ENCODE data around the gene TSEN15. TPM values are rescaled to one million over a fixed set of nuclear protein-coding genes. Genes with fewer than 3 reads are reported as not detected.

The TSEN15 gene
- total and polyA plus RNA-seq, 7 experiments from 2014 or later = 12.7 to 52.4 (median 31.6) TPM

DNA sequence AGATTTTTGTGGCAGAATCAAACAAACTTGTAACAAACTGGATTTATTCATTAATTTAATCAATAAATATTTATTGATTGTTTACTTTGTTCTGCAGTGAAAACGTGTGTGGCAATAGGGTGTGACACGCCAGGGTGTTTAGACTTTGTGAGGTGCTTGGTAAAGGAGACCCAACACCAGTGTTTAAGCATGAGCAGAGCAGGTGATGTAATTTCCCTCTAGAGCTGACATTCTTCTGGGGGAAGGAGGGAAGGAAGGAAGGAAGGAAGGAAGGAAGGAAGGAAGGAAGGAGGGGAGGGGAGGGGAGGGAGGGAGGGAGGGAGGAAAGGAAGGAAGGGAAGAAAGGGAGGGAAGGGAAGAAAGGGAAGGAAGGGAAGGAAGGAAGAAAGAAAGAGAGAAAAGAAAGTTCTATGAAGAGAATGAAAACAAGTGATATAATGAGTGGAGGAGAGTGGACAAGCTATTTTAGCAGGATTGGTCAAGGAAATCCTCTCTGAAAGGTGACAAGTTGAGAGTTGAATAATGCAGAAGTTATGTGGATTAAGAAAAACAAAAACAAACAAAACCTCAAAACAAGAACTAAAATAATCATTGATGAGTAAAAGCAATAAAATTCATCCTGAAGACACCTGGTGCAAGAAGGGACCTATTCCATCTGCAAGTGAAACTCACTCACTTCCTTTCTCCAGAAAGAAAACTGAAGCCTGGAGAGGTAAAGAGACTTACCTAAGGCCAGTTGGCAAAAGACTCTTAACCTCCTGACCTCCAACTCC lies 60.8 kb downstream of the TSEN15 start:
- intact Hi-C loops (cut with micrococcal nuclease) = no loop called here
- no peak overlapping the region for H3K4me3 ChIP-seq (ENCODE audit: low read length)
- DNase-seq (no peak), ATAC-seq (no peak)
- no peaks in the 10 kb centered on the region for H3K4me1 ChIP-seq (ENCODE audit: control insufficient read depth in 2 of 2, insufficient read depth in 2 of 2, low read length in 2 of 2)
- POLR2A ChIA-PET = no interaction called here
- Mint-ChIP-seq H3K9me3 (peaks cover 0 to 8% (median 0%) of the 10 kb centered on the region in 11 donors), H3K27me3 (no peaks in the 10 kb centered on the region), H3K36me3 (peaks cover 0 to 9% (median 6%) of the 10 kb centered on the region in 5 donors), H3K4me1 (peaks cover 0 to 9% (median 0%) of the 10 kb centered on the region in 7 donors), H3K27ac (no peak overlapping the region), H3K4me3 (no peak overlapping the region)
- H3K27ac ChIP-seq (ENCODE audit: low read depth, low read length) = no peak overlapping the region
- H3K27me3 ChIP-seq (ENCODE audit: control insufficient read depth in 2 of 2, insufficient read depth in 2 of 2, low read length in 2 of 2) = no peaks in the 10 kb centered on the region
- no peaks in the 10 kb centered on the region for H3K36me3 ChIP-seq (ENCODE audit: control insufficient read depth in 2 of 3, insufficient read depth in 3 of 3, low read length in 3 of 3)
- CTCF ChIA-PET = no interaction called here
- no peaks in the 10 kb centered on the region for H3K9me3 ChIP-seq (ENCODE audit: control insufficient read depth in 2 of 3, low read length in 3 of 3)

DNA sequence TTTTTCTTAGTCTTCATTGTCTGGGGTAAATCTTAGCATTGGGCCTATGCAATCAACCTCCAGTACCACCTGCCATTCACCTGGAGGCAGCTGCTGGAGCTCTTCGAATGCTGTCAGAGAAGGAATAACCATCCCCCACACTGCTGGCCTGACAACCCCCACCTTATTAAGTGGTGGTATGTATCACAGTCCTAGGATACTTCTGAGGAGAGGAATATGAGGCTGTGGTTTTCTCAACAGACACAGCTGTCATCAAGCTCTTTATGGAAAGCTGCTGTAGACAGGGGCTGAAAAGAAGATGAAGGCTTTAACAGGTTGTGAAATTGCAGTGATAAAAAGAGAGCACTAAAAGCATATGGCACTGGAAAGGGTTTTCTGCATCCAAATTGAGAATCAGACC lies 61.7 kb downstream of the TSEN15 start:
- Mint-ChIP-seq H3K4me3 (no peak overlapping the region), H3K27ac (no peak overlapping the region), H3K27me3 (no peaks in the 10 kb centered on the region), H3K36me3 (peaks cover 0 to 4% (median 4%) of the 10 kb centered on the region in 5 donors), H3K4me1 (peaks cover 0 to 9% (median 0%) of the 10 kb centered on the region in 7 donors), H3K9me3 (peaks cover 0 to 8% (median 0%) of the 10 kb centered on the region in 11 donors)
- POLR2A ChIA-PET = no interaction called here
- intact Hi-C loops (cut with micrococcal nuclease) = no loop called here
- Histone ChIP-seq H3K27ac (ENCODE audit: low read depth, low read length) (no peak overlapping the region), H3K4me1 (ENCODE audit: control insufficient read depth in 2 of 2, insufficient read depth in 2 of 2, low read length in 2 of 2) (no peaks in the 10 kb centered on the region), H3K9me3 (ENCODE audit: control insufficient read depth in 2 of 3, low read length in 3 of 3) (no peaks in the 10 kb centered on the region), H3K27me3 (ENCODE audit: control insufficient read depth in 2 of 2, insufficient read depth in 2 of 2, low read length in 2 of 2) (no peaks in the 10 kb centered on the region), H3K36me3 (ENCODE audit: control insufficient read depth in 2 of 3, insufficient read depth in 3 of 3, low read length in 3 of 3) (no peaks in the 10 kb centered on the region), H3K4me3 (ENCODE audit: low read length) (no peak overlapping the region)
- CTCF ChIA-PET = no interaction called here
- no peak for DNase-seq
- ATAC-seq = no peak

DNA sequence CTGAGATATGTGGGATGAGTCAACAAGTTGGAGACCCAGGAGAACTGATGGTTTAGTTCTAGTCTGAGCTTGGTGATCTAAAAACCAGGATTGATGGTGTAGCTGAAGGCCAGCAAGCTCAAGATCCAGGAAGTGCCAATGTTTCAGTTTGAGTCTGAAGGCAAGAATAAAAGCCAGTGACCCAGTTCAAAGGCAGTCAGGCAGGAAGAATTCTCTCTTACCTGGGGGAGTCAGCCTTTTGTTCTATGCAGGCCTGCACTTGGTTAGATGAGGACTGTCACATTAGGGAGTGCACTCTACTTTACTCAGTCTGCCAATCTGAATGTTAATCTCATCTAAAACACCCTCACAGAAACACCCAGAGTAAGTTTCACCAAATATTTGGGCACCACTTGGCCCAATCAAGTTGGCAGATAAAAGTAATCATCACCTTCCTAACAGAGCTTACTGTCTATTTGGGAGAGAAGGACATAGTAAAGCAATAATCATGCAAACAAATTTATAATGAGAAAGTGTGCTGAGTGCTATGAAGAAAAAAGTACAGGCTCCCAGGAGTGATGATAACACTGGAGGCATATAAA lies 63.4 kb downstream of the TSEN15 start:
- no peaks in the 10 kb centered on the region for H3K9me3 ChIP-seq (ENCODE audit: control insufficient read depth in 2 of 3, low read length in 3 of 3)
- no peak for ATAC-seq
- no peaks in the 10 kb centered on the region for H3K4me1 ChIP-seq (ENCODE audit: control insufficient read depth in 2 of 2, insufficient read depth in 2 of 2, low read length in 2 of 2)
- no peak overlapping the region for H3K4me3 ChIP-seq (ENCODE audit: low read length)
- POLR2A ChIA-PET = no interaction called here
- Mint-ChIP-seq H3K27me3 (no peaks in the 10 kb centered on the region), H3K27ac (no peak overlapping the region), H3K9me3 (peaks cover 0 to 8% (median 0%) of the 10 kb centered on the region in 11 donors), H3K4me3 (no peak overlapping the region), H3K4me1 (peaks cover 0 to 9% (median 0%) of the 10 kb centered on the region in 7 donors), H3K36me3 (peaks cover 0 to 4% (median 4%) of the 10 kb centered on the region in 5 donors)
- no peaks in the 10 kb centered on the region for H3K36me3 ChIP-seq (ENCODE audit: control insufficient read depth in 2 of 3, insufficient read depth in 3 of 3, low read length in 3 of 3)
- no peak for DNase-seq
- no peak overlapping the region for H3K27ac ChIP-seq (ENCODE audit: low read depth, low read length)
- intact Hi-C loops (cut with micrococcal nuclease) = no loop called here
- CTCF ChIA-PET = interaction anchor here (1.1 kb wide), 1 partner anchor 9 kb away, joined by 3 read pairs; no protein-coding TSS in a partner anchor
- no peaks in the 10 kb centered on the region for H3K27me3 ChIP-seq (ENCODE audit: control insufficient read depth in 2 of 2, insufficient read depth in 2 of 2, low read length in 2 of 2)

- Mint-ChIP-seq H3K27me3 (no peaks in the 10 kb centered on the region), H3K36me3 (peaks cover 0 to 12% (median 9%) of the 10 kb centered on the region in 5 donors), H3K9me3 (peaks cover 0 to 8% (median 0%) of the 10 kb centered on the region in 11 donors), H3K4me3 (no peak overlapping the region), H3K4me1 (peaks cover 0 to 1% (median 0%) of the 10 kb centered on the region in 7 donors), H3K27ac (no peak overlapping the region)
- H3K4me1 ChIP-seq (ENCODE audit: control insufficient read depth in 2 of 2, insufficient read depth in 2 of 2, low read length in 2 of 2) = no peaks in the 10 kb centered on the region
- intact Hi-C loops (cut with micrococcal nuclease) = no loop called here
- CTCF ChIA-PET = no interaction called here
- POLR2A ChIA-PET = no interaction called here
- ATAC-seq (no peak), DNase-seq (no peak)
- no peak overlapping the region for H3K27ac ChIP-seq (ENCODE audit: low read depth, low read length)
- no peaks in the 10 kb centered on the region for H3K36me3 ChIP-seq (ENCODE audit: control insufficient read depth in 2 of 3, insufficient read depth in 3 of 3, low read length in 3 of 3)
- H3K9me3 ChIP-seq (ENCODE audit: control insufficient read depth in 2 of 3, low read length in 3 of 3) = no peaks in the 10 kb centered on the region
- H3K27me3 ChIP-seq (ENCODE audit: control insufficient read depth in 2 of 2, insufficient read depth in 2 of 2, low read length in 2 of 2) = no peaks in the 10 kb centered on the region
- H3K4me3 ChIP-seq (ENCODE audit: low read length) = no peak overlapping the region
Measured at GRCh38 chr1:184116287-184116686, 64.8 kb downstream of the TSEN15 start.

- Histone ChIP-seq H3K4me1 (ENCODE audit: control insufficient read depth in 2 of 2, insufficient read depth in 2 of 2, low read length in 2 of 2) (no peaks in the 10 kb centered on the region), H3K4me3 (ENCODE audit: low read length) (no peak overlapping the region), H3K27ac (ENCODE audit: low read depth, low read length) (no peak overlapping the region), H3K36me3 (ENCODE audit: control insufficient read depth in 2 of 3, insufficient read depth in 3 of 3, low read length in 3 of 3) (no peaks in the 10 kb centered on the region), H3K27me3 (ENCODE audit: control insufficient read depth in 2 of 2, insufficient read depth in 2 of 2, low read length in 2 of 2) (no peaks in the 10 kb centered on the region), H3K9me3 (ENCODE audit: control insufficient read depth in 2 of 3, low read length in 3 of 3) (no peaks in the 10 kb centered on the region)
- CTCF ChIA-PET = no interaction called here
- peaks cover 0 to 8% (median 0%) of the 10 kb centered on the region in 11 donors for H3K9me3 Mint-ChIP-seq
- H3K27me3 Mint-ChIP-seq = no peaks in the 10 kb centered on the region
- ATAC-seq = no peak
- no peak overlapping the region for H3K27ac Mint-ChIP-seq
- POLR2A ChIA-PET = no interaction called here
- peaks cover 2 to 22% (median 18%) of the 10 kb centered on the region in 5 donors for H3K36me3 Mint-ChIP-seq
- H3K4me1 Mint-ChIP-seq = no peaks in the 10 kb centered on the region
- DNase-seq = no peak
- intact Hi-C loops (cut with micrococcal nuclease) = no loop called here
- H3K4me3 Mint-ChIP-seq = no peak overlapping the region
Measured at GRCh38 chr1:184118046-184118445, 66.5 kb downstream of the TSEN15 start.

Other genes starting within 250 kb of the TSEN15 start
- gene RGL1, start 246.6 kb upstream of the TSEN15 start, total RNA-seq = 1 to 10 TPM in 4 of 5 experiments, under 1 TPM in 1; 0.98 to 6.2 (median 4.0) TPM
- gene RGL1, start 246.6 kb upstream of the TSEN15 start, polyA plus RNA-seq = 1 to 10 TPM in 1 of 2 donors, under 1 TPM in 1; 0.90 to 2.6 TPM
- gene COLGALT2, start 14.0 kb upstream of the TSEN15 start, total RNA-seq = 1 to 10 TPM in 2 of 5 experiments, under 1 TPM in 3; 0.19 to 2.4 (median 0.30) TPM
- gene COLGALT2, start 14.0 kb upstream of the TSEN15 start, polyA plus RNA-seq = under 1 TPM in 1 of 2 donors, not detected in 1; 0.17 TPM